Bronchus fibroblast of lung (primary cell): ENCODE measurements around the gene ADAM22. TPM values are rescaled to one million over a fixed set of nuclear protein-coding genes. Genes with fewer than 3 reads are reported as not detected.

Experiments
- total RNA-seq: library from RNA; depleted of rRNA; stranded (reverse); fragments of >200 nt; gene quantifications from 2 replicates; pipeline ENCODE4 v1.2.3, GENCODE V29; 2015

Gene ADAM22, protein sequence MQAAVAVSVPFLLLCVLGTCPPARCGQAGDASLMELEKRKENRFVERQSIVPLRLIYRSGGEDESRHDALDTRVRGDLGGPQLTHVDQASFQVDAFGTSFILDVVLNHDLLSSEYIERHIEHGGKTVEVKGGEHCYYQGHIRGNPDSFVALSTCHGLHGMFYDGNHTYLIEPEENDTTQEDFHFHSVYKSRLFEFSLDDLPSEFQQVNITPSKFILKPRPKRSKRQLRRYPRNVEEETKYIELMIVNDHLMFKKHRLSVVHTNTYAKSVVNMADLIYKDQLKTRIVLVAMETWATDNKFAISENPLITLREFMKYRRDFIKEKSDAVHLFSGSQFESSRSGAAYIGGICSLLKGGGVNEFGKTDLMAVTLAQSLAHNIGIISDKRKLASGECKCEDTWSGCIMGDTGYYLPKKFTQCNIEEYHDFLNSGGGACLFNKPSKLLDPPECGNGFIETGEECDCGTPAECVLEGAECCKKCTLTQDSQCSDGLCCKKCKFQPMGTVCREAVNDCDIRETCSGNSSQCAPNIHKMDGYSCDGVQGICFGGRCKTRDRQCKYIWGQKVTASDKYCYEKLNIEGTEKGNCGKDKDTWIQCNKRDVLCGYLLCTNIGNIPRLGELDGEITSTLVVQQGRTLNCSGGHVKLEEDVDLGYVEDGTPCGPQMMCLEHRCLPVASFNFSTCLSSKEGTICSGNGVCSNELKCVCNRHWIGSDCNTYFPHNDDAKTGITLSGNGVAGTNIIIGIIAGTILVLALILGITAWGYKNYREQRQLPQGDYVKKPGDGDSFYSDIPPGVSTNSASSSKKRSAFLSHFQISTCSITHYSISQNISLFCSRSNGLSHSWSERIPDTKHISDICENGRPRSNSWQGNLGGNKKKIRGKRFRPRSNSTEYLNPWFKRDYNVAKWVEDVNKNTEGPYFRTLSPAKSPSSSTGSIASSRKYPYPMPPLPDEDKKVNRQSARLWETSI
- 0.30 and 0.67 TPM in 2 replicates for total RNA-seq

DNA sequence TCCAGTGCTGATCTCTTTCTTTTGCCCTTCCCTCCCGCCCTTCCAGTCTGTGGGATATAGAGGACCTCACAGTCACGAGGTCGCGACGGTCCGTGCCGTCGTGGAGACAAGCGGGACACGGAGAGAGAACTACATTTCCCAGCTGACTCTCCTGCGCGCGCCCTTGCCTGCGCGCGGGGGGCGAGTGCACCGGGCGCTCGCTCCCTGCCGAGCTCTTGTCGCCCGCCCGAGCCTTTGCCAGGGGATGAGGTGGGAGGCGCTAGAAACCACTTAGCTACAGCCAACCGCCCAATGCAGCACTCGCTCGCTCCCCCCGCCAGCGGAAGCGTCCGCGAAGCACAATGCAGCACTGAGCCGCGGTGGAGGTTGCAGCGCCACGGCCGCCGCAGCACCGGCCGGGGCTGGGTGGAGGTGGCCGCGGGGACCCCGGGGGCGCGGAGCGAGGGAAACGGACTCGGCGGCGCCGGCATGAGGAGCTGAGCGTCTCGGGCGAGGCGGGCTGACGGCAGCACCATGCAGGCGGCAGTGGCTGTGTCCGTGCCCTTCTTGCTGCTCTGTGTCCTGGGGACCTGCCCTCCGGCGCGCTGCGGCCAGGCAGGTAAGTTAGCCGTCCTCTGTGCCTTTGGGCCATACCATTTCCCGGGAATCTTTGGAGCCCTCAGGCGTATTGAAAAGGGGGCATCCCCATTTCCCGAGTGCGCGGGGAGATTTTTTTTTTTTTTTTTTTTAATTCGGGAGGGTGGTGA, at the start of gene ADAM22:
ADAM22 (plus strand) TSS at position 299 of the 746 bp plus-strand sequence; CDS start at position 514, 215 bp downstream.

DNA sequence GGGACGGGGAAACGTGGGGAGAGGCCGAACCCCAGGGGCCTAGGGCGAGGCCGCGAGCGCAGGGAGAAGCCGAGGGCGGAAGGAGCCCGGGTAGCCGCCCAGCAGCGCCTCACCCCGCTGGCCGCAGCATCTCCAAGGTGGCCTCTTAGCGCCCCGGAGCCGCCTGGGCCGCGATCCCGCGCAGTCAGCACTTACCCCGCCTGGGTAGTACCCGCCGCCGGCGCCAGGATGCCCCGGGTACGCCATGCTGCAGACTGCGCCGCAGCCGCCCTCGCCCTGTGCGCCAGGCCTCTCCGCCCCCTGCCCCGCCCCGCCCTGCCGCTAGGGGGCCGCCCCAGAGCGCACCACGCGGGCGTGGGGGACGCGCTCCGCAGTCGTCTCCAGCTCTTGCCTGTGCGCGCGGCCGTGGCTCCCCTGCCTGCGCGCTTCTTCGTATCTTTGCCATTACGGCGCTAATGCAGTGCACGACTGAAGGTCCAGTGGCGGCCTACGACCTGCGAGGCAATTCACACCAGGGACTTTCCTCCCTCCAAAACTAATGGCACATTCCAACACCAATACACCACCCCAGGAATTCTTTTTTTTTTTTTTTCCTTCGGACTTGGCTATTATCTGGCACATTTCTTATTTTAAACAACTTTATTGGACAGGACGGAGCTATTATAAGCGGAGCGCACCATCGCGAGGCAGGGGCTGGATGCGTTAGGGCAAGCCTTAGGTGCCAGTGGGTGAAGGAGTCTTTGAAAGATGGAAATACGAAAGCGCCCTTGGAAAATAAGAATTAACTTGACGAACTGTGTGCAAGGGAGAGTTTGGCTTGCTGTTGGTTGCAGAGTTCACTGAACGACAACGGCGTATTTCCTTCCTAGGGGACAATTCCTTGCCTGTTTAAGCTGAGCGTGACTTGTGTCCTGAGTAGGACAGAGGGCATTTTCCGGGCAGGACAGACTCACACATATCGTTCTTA, 286.0 kb downstream of the ADAM22 start, which contains the start of gene SRI:
SRI (minus strand) TSS at position 258 of the 967 bp plus-strand sequence; CDS start at position 246, 12 bp downstream.

Other genes starting within 250 kb of the ADAM22 start
- gene SLC25A40, start 57.9 kb upstream of the ADAM22 start, total RNA-seq: 7.0 and 14.6 TPM in 2 replicates
- gene DBF4, start 57.8 kb upstream of the ADAM22 start, total RNA-seq: 74.0 and 78.8 TPM in 2 replicates